ENCODE results near the gene UBE2E2. TPM values are rescaled to one million over a fixed set of nuclear protein-coding genes. Genes with fewer than 3 reads are reported as not detected.

The UBE2E2 gene
- total RNA-seq, 4 donors from 2014 or later = 7.9 to 44.7 (median 26.6) TPM

DNA sequence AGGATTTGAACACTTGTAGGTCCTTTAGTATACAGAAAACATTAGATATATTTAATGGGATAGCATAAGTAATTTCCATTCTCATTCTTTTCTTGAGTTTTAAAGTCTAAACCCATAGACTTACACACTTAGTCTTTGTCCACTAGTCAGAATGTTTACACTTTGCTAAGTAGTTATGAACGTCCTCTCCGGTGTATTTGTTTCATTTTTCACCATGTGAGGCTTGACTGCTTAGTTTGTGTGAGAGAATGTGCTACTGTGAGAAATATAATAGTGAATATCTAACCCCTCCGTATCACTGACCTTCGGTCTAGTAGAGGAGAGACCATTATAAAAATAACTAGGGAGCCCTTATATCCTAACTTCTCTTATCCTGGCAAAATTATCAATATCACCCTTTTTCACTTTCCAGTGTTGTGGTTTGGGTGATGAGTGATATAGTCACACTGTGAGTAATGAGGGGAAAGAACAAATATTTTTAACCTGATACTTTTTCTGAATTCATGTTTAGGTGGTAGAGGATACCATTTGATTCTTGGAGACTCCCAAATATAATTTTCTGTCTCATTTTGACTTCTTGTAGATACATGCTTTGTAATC is 122.4 kb downstream of the UBE2E2 start:
- TF ChIP-seq POLR2A (IDR thresholded peaks at IDR 0.05) = no peak
- TF ChIP-seq, protein P1, sequence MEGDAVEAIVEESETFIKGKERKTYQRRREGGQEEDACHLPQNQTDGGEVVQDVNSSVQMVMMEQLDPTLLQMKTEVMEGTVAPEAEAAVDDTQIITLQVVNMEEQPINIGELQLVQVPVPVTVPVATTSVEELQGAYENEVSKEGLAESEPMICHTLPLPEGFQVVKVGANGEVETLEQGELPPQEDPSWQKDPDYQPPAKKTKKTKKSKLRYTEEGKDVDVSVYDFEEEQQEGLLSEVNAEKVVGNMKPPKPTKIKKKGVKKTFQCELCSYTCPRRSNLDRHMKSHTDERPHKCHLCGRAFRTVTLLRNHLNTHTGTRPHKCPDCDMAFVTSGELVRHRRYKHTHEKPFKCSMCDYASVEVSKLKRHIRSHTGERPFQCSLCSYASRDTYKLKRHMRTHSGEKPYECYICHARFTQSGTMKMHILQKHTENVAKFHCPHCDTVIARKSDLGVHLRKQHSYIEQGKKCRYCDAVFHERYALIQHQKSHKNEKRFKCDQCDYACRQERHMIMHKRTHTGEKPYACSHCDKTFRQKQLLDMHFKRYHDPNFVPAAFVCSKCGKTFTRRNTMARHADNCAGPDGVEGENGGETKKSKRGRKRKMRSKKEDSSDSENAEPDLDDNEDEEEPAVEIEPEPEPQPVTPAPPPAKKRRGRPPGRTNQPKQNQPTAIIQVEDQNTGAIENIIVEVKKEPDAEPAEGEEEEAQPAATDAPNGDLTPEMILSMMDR (IDR thresholded peaks at IDR 0.05 in 4 of 5, conservative IDR thresholded peaks at IDR 0.05 in 1 of 5) = no peak
- peaks cover 26 to 33% of the 10 kb centered on the region in 2 donors for H3K4me1 ChIP-seq
- ATAC-seq = no peak
- intact Hi-C loops (cut with DNase I; ENCODE audit: low total_unique reads) (loop anchor here (10.0 kb wide), 1 partner anchor 479 kb away; the partner anchor contains the start of gene UBE2E1), in situ Hi-C loops (cut with MboI; ENCODE audit: low sequenced_read_pairs in 4 of 4) (no loop called here)
- H3K27me3 ChIP-seq = no peaks in the 10 kb centered on the region
- DNase-seq = no peak
- H3K27ac ChIP-seq = no peak overlapping the region
- no peaks in the 10 kb centered on the region for H3K36me3 ChIP-seq
- no peak overlapping the region for H3K4me3 ChIP-seq
- H3K9me3 ChIP-seq = no peaks in the 10 kb centered on the region

DNA sequence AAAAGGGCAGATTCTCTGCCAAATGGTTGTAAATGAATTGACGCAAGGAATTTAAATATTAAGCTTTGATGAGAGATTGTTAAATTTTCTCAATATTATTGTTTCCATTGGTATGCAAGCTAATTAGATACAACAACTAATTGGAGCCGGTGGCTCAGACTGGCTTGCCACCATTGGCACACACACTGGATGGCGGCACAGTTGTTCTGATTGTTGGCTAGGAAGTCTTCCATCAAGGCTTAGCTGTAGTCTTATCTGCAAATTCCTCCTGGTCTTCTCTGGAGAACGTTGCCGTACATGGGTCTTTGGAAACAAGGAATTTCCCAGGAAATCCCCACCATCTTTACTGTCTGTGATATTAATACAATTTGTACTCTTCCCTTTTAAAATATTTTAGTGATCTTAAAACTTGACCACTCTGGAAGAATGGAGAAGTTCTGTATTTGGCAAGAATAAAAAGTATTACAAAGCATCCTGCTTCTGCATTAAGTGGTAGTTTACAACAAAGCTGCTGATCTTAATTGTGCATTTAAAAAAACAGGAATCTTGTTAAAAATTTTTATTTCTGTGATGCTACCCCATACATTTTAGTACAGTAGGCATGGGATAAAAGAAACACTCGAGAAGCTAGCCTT is 126.5 kb downstream of the UBE2E2 start:
- intact Hi-C loops (cut with DNase I; ENCODE audit: low total_unique reads) (loop anchor here (10.0 kb wide), 1 partner anchor 475 kb away; the partner anchor contains the start of gene UBE2E1), in situ Hi-C loops (cut with MboI; ENCODE audit: low sequenced_read_pairs in 4 of 4) (no loop called here)
- H3K36me3 ChIP-seq = no peaks in the 10 kb centered on the region
- no peak for TF ChIP-seq POLR2A (IDR thresholded peaks at IDR 0.05)
- TF ChIP-seq, protein P1 (IDR thresholded peaks at IDR 0.05 in 4 of 5, conservative IDR thresholded peaks at IDR 0.05 in 1 of 5) = no peak
- H3K27me3 ChIP-seq = no peaks in the 10 kb centered on the region
- peak in 1 of 2 donors; percentile 56 for ATAC-seq
- H3K9me3 ChIP-seq = no peaks in the 10 kb centered on the region
- peaks cover 34 to 35% of the 10 kb centered on the region in 2 donors for H3K4me1 ChIP-seq
- no peak overlapping the region for H3K4me3 ChIP-seq
- DNase-seq = no peak
- no peak overlapping the region for H3K27ac ChIP-seq

DNA sequence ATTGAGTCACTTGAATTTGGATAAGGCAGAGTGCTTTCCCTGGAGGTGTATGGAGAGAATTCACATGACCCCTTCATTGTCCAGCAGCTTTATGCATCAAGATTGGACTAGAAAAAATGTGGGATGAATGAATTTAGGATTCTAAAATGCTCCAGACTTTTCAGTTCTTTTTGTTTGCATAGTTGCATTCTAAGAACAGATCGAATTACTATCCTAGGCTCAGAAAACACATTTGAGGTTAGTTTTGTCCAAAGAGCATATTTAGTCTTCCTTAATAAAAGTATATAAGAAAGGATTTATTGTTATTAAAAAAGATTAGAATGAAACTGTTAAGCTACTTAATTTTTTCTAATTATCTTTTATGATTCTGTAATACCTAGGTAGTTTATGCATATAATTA is 127.4 kb downstream of the UBE2E2 start:
- Histone ChIP-seq H3K27me3 (no peaks in the 10 kb centered on the region), H3K36me3 (no peaks in the 10 kb centered on the region), H3K4me1 (peaks cover 25 to 27% of the 10 kb centered on the region in 2 donors), H3K4me3 (no peak overlapping the region), H3K9me3 (no peaks in the 10 kb centered on the region), H3K27ac (no peak overlapping the region)
- no peak for ATAC-seq
- no peak for DNase-seq
- intact Hi-C loops (cut with DNase I; ENCODE audit: low total_unique reads) (no loop called here), in situ Hi-C loops (cut with MboI; ENCODE audit: low sequenced_read_pairs in 4 of 4) (no loop called here)
- TF ChIP-seq POLR2A (IDR thresholded peaks at IDR 0.05) = no peak
- TF ChIP-seq, protein P1 (IDR thresholded peaks at IDR 0.05 in 4 of 5, conservative IDR thresholded peaks at IDR 0.05 in 1 of 5) = no peak

DNA sequence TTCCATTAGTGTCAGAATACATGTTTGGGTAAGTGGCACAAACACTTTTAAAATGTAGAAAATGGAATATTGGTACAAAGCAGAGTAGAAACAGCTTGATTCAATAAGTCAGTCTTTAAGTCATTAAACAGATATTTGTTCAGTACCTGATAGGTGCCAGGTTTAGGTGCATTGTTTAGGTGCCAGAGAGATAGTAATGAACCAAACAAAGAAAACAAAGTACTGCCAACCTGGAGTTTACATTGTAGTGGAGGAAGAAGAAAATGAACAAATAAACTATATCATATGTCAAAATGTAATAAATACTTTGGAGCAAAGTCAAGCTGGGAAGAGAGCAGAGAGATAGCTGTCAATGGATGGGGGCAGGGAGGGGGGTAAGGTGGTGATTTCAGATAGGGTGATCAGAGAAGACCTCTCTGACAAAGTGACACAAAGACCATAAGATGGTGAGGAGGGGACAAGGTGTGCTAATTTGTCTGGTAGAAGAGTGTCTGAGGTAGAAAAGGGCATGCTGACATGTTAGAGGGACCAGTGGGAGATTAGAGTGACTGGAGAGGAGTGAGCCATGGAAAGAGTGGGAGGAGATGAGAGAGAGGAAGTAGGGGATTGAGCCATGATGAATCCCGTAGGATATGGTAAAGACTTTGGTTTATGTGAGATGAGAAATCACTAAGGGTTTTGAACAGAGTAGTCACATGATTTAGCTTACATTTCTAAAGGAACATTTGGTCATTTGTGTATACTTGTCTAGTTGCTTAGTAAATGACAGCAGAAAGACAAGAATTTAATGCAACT is 128.2 kb downstream of the UBE2E2 start:
- Histone ChIP-seq H3K36me3 (no peaks in the 10 kb centered on the region), H3K27me3 (no peaks in the 10 kb centered on the region), H3K4me1 (peaks cover 23% of the 10 kb centered on the region in 2 donors), H3K9me3 (no peaks in the 10 kb centered on the region), H3K27ac (no peak overlapping the region), H3K4me3 (no peak overlapping the region)
- TF ChIP-seq POLR2A (IDR thresholded peaks at IDR 0.05) = no peak
- TF ChIP-seq, protein P1 (IDR thresholded peaks at IDR 0.05 in 4 of 5, conservative IDR thresholded peaks at IDR 0.05 in 1 of 5) = no peak
- no peak for ATAC-seq
- DNase-seq = no peak
- in situ Hi-C loops (cut with MboI; ENCODE audit: low sequenced_read_pairs in 4 of 4) (no loop called here), intact Hi-C loops (cut with DNase I; ENCODE audit: low total_unique reads) (no loop called here)

Data from gastrocnemius medialis (tissue), 4 donors.